Measurements from ENCODE around the gene COASY.

DNA sequence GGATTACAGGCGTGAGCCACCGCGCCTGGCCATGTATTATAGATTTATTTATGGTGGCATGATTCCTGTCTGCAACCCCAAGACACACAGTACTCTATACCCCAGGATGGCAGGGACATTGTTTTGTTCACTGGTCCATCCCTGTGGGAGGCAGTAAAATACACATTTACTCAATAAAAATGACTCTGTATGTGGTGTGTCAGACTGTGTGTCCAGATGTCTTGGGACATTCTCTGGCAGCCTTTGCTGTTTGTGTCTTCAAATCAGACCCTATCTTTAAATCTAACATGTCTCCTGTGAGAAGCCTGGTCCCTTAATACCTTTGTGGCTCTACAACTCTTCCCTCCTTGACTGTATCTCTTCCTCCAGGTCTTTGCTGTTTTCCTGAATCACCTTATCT is 1.7 kb upstream of the COASY start:
- no peak for TF ChIP-seq CTCF (IDR thresholded peaks at IDR 0.05)
- TF ChIP-seq POLR2A (IDR thresholded peaks at IDR 0.05) = no peak
- no peak for TF ChIP-seq EP300 (IDR thresholded peaks at IDR 0.05)
